Measurements from ENCODE around the gene CCSAP. TPM values are rescaled to one million over a fixed set of nuclear protein-coding genes. Genes with fewer than 3 reads are reported as not detected.

Gene CCSAP
- total and polyA plus RNA-seq, 2 of the 4 experiments (the other 2 are of a cell fraction) = 2.3 to 3.8 TPM

- Histone ChIP-seq H4K91ac (ENCODE audit: insufficient read depth, low read depth, low read length) (no peak overlapping the region), H3K27ac (ENCODE audit: insufficient read depth, low read length) (no peak overlapping the region), H3K14ac (replicated peaks; ENCODE audit: low read depth, low read length) (no peak overlapping the region), H4K20me1 (ENCODE audit: insufficient read depth, low read length) (no peaks in the 10 kb centered on the region), H3K56ac (ENCODE audit: extremely low read depth, insufficient read depth, low read length) (no peak overlapping the region), H2BK15ac (ENCODE audit: low read depth, low read length) (no peak overlapping the region), H3K9ac (ENCODE audit: low read depth, low read length) (no peak overlapping the region), H2BK20ac (ENCODE audit: low read depth, low read length) (no peak overlapping the region), H3K36me3 (ENCODE audit: control insufficient read depth, insufficient read depth, low read length) (peaks cover 18% of the 10 kb centered on the region), H3K79me1 (ENCODE audit: low read depth in 1 of 2, low read length in 2 of 2) (peaks cover 2 to 4% of the 10 kb centered on the region in 2 experiments; a peak in 2 of 4 replicates), H2BK120ac (ENCODE audit: low read depth, low read length) (no peak overlapping the region), H3K4me3 (ENCODE audit: insufficient read depth, low read depth, low read length) (no peak overlapping the region), H3K9me1 (ENCODE audit: insufficient read depth, low read length) (no peaks in the 10 kb centered on the region), H4K5ac (ENCODE audit: low read depth, low read length) (no peak overlapping the region), H4K8ac (ENCODE audit: low read depth in 2 of 2, low read length in 2 of 2) (no peak overlapping the region), H3K4me2 (ENCODE audit: low read depth, low read length) (no peak overlapping the region), H3K4ac (ENCODE audit: low read depth, low read length) (no peak overlapping the region), H2AK9ac (replicated peaks; ENCODE audit: low read depth, low read length, poor library complexity) (no peak overlapping the region), H3K27me3 (ENCODE audit: control insufficient read depth, insufficient read depth, low read length) (no peaks in the 10 kb centered on the region), H3K4me1 (ENCODE audit: control insufficient read depth, insufficient read depth, low read length) (peaks cover 4% of the 10 kb centered on the region; the same call in 1 of the 2 replicates), H2AK5ac (ENCODE audit: low read depth, low read length) (no peak overlapping the region), H3K9me3 (ENCODE audit: control insufficient read depth, insufficient read depth, low read length) (no peaks in the 10 kb centered on the region), H3K18ac (ENCODE audit: low read depth, low read length) (no peak overlapping the region), H2AFZ (replicated peaks; ENCODE audit: low read length, poor library complexity) (no peak overlapping the region), H2BK5ac (ENCODE audit: low read depth, low read length, poor library complexity, severe bottlenecking) (no peak overlapping the region), H3K23ac (ENCODE audit: low read depth, low read length) (no peak overlapping the region)
- in situ Hi-C loops (cut with MboI; ENCODE audit: low sequenced_read_pairs) = no loop called here
- POLR2A ChIA-PET (ENCODE audit: unreplicated experiment) = no interaction called here
- CTCF ChIA-PET = no interaction called here
- intact Hi-C loops (cut with micrococcal nuclease) = loop anchor here (5.0 kb wide), 1 partner anchor 44 kb away; the partner anchor contains the start of gene RAB4A
- dilution Hi-C loops (cut with HindIII; ENCODE audit: low sequenced_read_pairs, unreplicated experiment) = no loop called here
- no TSS peak for BruUV-seq (replicated peaks)
- no CpG with 5 or more reads among the region's 2 CpGs for WGBS, 2 experiments (ENCODE audit: extremely low coverage in 2 of 2, insufficient read length in 1 of 2)
- no peak for ATAC-seq (ENCODE audit: low read depth)
- DNase-seq = no peak
- TF ChIP-seq CEBPB (IDR thresholded peaks at IDR 0.05; ENCODE audit: low read depth, low read length) = no peak
- no peak for TF ChIP-seq MAZ (IDR thresholded peaks at IDR 0.05; ENCODE audit: borderline replicate concordance, low read depth, low read length)
- no peak for TF ChIP-seq MAFK (IDR thresholded peaks at IDR 0.05; ENCODE audit: low read depth, low read length)
- TF ChIP-seq NFE2L2 (IDR thresholded peaks at IDR 0.05; ENCODE audit: low read depth, low read length) = no peak
- no peak for TF ChIP-seq FOS (IDR thresholded peaks at IDR 0.05; ENCODE audit: low read depth, low read length)
- no peak for TF ChIP-seq SMC3 (IDR thresholded peaks at IDR 0.05; ENCODE audit: low read depth, low read length)
Observed at GRCh38 chr1:229316166-229316565, 26.7 kb downstream of the CCSAP start.

Measured in IMR-90 (cell line).